ENCODE measurements around the gene IFT20.

The IFT20 gene

GRCh38 chr17:28334666-28335200 lies 539 bp downstream of the IFT20 start:
- DNase-seq, result no peak

GRCh38 chr17:28334171-28334570 lies 1.1 kb downstream of the IFT20 start:
- DNase-seq, result no peak

GRCh38 chr17:28333083-28333746 lies 2.1 kb downstream of the IFT20 start:
- DNase-seq, result no peak

GRCh38 chr17:28331891-28332420 lies 3.3 kb downstream of the IFT20 start:
- DNase-seq, result no peak

GRCh38 chr17:28330671-28331070 lies 4.6 kb downstream of the IFT20 start:
- DNase-seq, result no peak

GRCh38 chr17:28328325-28328724 lies 6.9 kb downstream of the IFT20 start:
- DNase-seq, result no peak

- no peak for DNase-seq
These were observed 7.6 kb downstream of the IFT20 start for GRCh38 chr17:28327709-28328108.

GRCh38 chr17:28327031-28327607 lies 8.2 kb downstream of the IFT20 start:
- no peak for DNase-seq

- no peak for DNase-seq
These were observed 9.2 kb downstream of the IFT20 start for GRCh38 chr17:28326114-28326513.

GRCh38 chr17:28325211-28325610 lies 10.1 kb downstream of the IFT20 start:
- DNase-seq, result no peak

GRCh38 chr17:28324781-28325180 lies 10.5 kb downstream of the IFT20 start:
- no peak for DNase-seq

GRCh38 chr17:28324267-28324745 lies 11.0 kb downstream of the IFT20 start:
- DNase-seq, result no peak

- DNase-seq, result no peak
These were observed 14.8 kb downstream of the IFT20 start for GRCh38 chr17:28320215-28321061.

GRCh38 chr17:28319598-28319935 lies 15.7 kb downstream of the IFT20 start:
- no peak for DNase-seq

GRCh38 chr17:28318759-28319597 lies 16.3 kb downstream of the IFT20 start, which contains the start of gene TMEM97:
TMEM97 (plus strand) TSS chr17:28319200; CDS start chr17:28319240, 40 bp downstream.
- peak; percentile 95 for DNase-seq

- no peak for DNase-seq
These were observed 17.1 kb downstream of the IFT20 start for GRCh38 chr17:28317966-28318758.

GRCh38 chr17:28317099-28317965 lies 17.9 kb downstream of the IFT20 start:
- no peak for DNase-seq

- DNase-seq, result no peak
These were observed 19.2 kb downstream of the IFT20 start for GRCh38 chr17:28315846-28316705.

GRCh38 chr17:28313841-28314240 lies 21.4 kb downstream of the IFT20 start:
- DNase-seq, result no peak

Data from CD4-positive, alpha-beta T cell treated with Interleukin-12 subunit alpha and Interleukin-12 subunit beta, for 1 hour (primary cell).